Ovary (tissue), 3 donors: Measurements from ENCODE around the gene TRAPPC14.

Experiments
- EP300 ChIP-seq: sonication (generic); formaldehyde crosslinking; IDR thresholded peaks from one replicate; pipeline ENCODE4 v1.6.1; 2017; ENCODE audit warnings: antibody characterized with exemption
- POLR2A ChIP-seq: fragments of 450-650 bp; IDR thresholded peaks from one replicate; pipeline ENCODE4 v1.6.1; 2017; ENCODE audit warnings: antibody characterized with exemption, mild to moderate bottlenecking, moderate library complexity
- TF ChIP-seq, protein P1 (sequence below), 3 donors: fragments of 450-650 bp in 2 of 3; fragments of 200-600 bp in 1 of 3; IDR thresholded peaks; one replicate each; pipeline versions ENCODE4 v1.5.1 to v1.8.0; 2016 to 2022; ENCODE audit warnings: antibody characterized with exemption in 3 of 3, mild to moderate bottlenecking in 1 of 3
- donor health status: DM: no; HTN: no; CAD: no.

DNA sequence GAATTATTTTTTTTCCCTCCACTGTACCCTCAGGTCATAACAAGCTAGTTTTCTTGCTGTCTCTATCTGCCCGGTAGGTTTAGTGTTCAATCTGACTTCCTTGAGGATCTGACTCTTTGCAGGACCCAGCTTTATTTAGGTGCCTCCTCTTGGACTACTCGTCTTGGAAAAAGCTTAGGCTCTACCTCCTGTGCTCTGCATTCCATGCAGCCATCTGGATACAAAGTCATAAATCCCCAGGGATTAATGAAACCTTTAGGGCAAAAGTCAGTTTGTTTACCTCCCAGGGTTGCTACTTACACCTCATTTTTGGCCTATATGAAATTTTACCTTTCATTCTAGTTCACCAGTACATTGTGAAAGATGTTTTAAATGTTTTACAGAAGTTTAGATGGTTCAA lies 27.2 kb upstream of the TRAPPC14 start:
- no peak for TF ChIP-seq POLR2A
- TF ChIP-seq EP300 = no peak
- TF ChIP-seq, protein P1, sequence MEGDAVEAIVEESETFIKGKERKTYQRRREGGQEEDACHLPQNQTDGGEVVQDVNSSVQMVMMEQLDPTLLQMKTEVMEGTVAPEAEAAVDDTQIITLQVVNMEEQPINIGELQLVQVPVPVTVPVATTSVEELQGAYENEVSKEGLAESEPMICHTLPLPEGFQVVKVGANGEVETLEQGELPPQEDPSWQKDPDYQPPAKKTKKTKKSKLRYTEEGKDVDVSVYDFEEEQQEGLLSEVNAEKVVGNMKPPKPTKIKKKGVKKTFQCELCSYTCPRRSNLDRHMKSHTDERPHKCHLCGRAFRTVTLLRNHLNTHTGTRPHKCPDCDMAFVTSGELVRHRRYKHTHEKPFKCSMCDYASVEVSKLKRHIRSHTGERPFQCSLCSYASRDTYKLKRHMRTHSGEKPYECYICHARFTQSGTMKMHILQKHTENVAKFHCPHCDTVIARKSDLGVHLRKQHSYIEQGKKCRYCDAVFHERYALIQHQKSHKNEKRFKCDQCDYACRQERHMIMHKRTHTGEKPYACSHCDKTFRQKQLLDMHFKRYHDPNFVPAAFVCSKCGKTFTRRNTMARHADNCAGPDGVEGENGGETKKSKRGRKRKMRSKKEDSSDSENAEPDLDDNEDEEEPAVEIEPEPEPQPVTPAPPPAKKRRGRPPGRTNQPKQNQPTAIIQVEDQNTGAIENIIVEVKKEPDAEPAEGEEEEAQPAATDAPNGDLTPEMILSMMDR (IDR thresholded peaks at IDR 0.05) = no peak
